Measurements from ENCODE around the gene FILIP1L.

Gene FILIP1L

GRCh38 chr3:100149713-100150415 lies 35.6 kb upstream of the FILIP1L start:
- Histone ChIP-seq H3K27me3 (ENCODE audit: insufficient read depth, low read depth, severe bottlenecking) (no peaks in the 10 kb centered on the region), H3K4me3 (ENCODE audit: low read depth, low read length) (no peak overlapping the region), H3K27ac (no peak overlapping the region), H3K9me3 (ENCODE audit: severe bottlenecking) (no peaks in the 10 kb centered on the region), H3K36me3 (peaks cover 3% of the 10 kb centered on the region)
- TF ChIP-seq, protein P1, sequence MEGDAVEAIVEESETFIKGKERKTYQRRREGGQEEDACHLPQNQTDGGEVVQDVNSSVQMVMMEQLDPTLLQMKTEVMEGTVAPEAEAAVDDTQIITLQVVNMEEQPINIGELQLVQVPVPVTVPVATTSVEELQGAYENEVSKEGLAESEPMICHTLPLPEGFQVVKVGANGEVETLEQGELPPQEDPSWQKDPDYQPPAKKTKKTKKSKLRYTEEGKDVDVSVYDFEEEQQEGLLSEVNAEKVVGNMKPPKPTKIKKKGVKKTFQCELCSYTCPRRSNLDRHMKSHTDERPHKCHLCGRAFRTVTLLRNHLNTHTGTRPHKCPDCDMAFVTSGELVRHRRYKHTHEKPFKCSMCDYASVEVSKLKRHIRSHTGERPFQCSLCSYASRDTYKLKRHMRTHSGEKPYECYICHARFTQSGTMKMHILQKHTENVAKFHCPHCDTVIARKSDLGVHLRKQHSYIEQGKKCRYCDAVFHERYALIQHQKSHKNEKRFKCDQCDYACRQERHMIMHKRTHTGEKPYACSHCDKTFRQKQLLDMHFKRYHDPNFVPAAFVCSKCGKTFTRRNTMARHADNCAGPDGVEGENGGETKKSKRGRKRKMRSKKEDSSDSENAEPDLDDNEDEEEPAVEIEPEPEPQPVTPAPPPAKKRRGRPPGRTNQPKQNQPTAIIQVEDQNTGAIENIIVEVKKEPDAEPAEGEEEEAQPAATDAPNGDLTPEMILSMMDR (IDR thresholded peaks at IDR 0.05; ENCODE audit: low read depth, low read length): no peak
- no peak for DNase-seq

DNA sequence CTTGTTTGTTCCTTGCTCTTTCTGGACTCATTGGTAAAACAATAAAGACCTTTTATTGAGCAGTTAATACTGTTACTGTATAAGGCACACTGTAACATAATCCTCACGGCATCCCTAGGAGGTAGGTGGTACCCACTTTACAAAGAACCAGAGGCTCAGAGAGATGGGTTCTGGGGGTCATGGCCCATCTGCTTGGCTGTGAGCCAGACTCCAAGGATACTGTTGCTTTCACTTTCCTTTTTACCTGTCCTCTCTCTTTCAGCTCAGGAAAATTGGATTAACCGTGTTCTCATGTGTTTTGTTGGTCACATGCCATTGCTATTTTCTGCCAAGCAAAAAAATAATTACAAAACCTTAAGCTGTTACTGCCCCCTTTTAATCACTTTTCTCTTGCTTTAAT lies 34.8 kb upstream of the FILIP1L start:
- no peak for DNase-seq
- Histone ChIP-seq H3K36me3 (peaks cover 3% of the 10 kb centered on the region), H3K4me3 (ENCODE audit: low read depth, low read length) (no peak overlapping the region), H3K27me3 (ENCODE audit: insufficient read depth, low read depth, severe bottlenecking) (no peaks in the 10 kb centered on the region), H3K27ac (no peak overlapping the region), H3K9me3 (ENCODE audit: severe bottlenecking) (no peaks in the 10 kb centered on the region)
- TF ChIP-seq, protein P1 (IDR thresholded peaks at IDR 0.05; ENCODE audit: low read depth, low read length): no peak

GRCh38 chr3:100144255-100144866 lies 30.1 kb upstream of the FILIP1L start:
- no peak for DNase-seq
- TF ChIP-seq, protein P1 (IDR thresholded peaks at IDR 0.05; ENCODE audit: low read depth, low read length): no peak
- Histone ChIP-seq H3K27ac (no peak overlapping the region), H3K9me3 (ENCODE audit: severe bottlenecking) (no peaks in the 10 kb centered on the region), H3K4me3 (ENCODE audit: low read depth, low read length) (no peak overlapping the region), H3K36me3 (peaks cover 5% of the 10 kb centered on the region), H3K27me3 (ENCODE audit: insufficient read depth, low read depth, severe bottlenecking) (no peaks in the 10 kb centered on the region)

- Histone ChIP-seq H3K9me3 (ENCODE audit: severe bottlenecking) (no peaks in the 10 kb centered on the region), H3K27me3 (ENCODE audit: insufficient read depth, low read depth, severe bottlenecking) (no peaks in the 10 kb centered on the region), H3K36me3 (peaks cover 2% of the 10 kb centered on the region; the same call in 1 of the 2 replicates), H3K4me3 (ENCODE audit: low read depth, low read length) (no peak overlapping the region), H3K27ac (no peak overlapping the region)
- DNase-seq: no peak
- TF ChIP-seq, protein P1 (IDR thresholded peaks at IDR 0.05; ENCODE audit: low read depth, low read length): no peak
Measured at GRCh38 chr3:100141586-100141985, 27.3 kb upstream of the FILIP1L start.

DNA sequence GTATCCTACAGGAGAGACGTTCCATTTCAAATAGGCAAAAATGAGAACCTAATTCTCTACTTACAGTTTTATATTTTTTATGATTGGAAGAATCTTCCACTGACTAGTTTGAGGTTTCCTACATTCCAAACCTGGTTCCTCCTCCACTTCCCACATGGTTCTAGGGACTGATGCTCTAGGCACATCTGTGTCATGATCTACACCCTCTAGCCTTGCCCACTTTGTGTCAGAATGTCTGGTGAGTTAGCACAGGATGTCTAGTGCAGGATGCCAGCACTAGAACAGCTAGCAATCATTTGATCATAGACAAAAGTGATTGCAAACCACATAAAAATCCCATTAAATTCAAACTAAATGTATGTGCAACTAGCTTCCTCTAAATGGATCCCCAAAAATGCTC lies 26.7 kb upstream of the FILIP1L start:
- DNase-seq: no peak
- H3K9me3 ChIP-seq (ENCODE audit: severe bottlenecking): no peaks in the 10 kb centered on the region
- H3K27ac ChIP-seq: no peak overlapping the region
- no peak overlapping the region for H3K4me3 ChIP-seq (ENCODE audit: low read depth, low read length)
- H3K36me3 ChIP-seq: peaks cover 2% of the 10 kb centered on the region; the same call in 1 of the 2 replicates
- H3K27me3 ChIP-seq (ENCODE audit: insufficient read depth, low read depth, severe bottlenecking): no peaks in the 10 kb centered on the region
- TF ChIP-seq, protein P1 (IDR thresholded peaks at IDR 0.05; ENCODE audit: low read depth, low read length): no peak
